Transverse colon (tissue), 4 donors: ENCODE measurements around the gene PROZ.

Experiments
- CTCF ChIP-seq, 5 experiments: fragments of 200-600 bp in 3 of 5; fragments of 450-650 bp in 2 of 5; sonication (generic) in 3 of 5; IDR thresholded peaks; 1 replicate in 2 of 5; 2 replicates in 3 of 5; pipeline ENCODE4 v1.5.1; 2016 to 2017; ENCODE audit warnings: antibody characterized with exemption in 5 of 5, inconsistent platforms in 3 of 5, mild to moderate bottlenecking in 2 of 5, moderate library complexity in 1 of 5
- EP300 ChIP-seq: sonication (generic); formaldehyde crosslinking; IDR thresholded peaks from one replicate; pipeline ENCODE4 v1.6.1; 2017; ENCODE audit warnings: antibody characterized with exemption, low read depth
- POLR2A ChIP-seq: fragments of 450-650 bp; IDR thresholded peaks from one replicate; pipeline ENCODE4 v1.6.1; 2016; ENCODE audit warnings: antibody characterized with exemption, mild to moderate bottlenecking, moderate library complexity
- POLR2AphosphoS5 ChIP-seq, 3 donors: sonication (generic); formaldehyde crosslinking; IDR thresholded peaks; one replicate each; pipeline ENCODE4 v1.6.1; 2016; ENCODE audit warnings: antibody characterized with exemption in 3 of 3

GRCh38 chr13:113117335-113117872 lies 41.0 kb upstream of the PROZ start:
- TF ChIP-seq CTCF (IDR thresholded peaks at IDR 0.05) (no peak), EP300 (no peak), POLR2A (no peak), POLR2AphosphoS5 (IDR thresholded peaks at IDR 0.05) (no peak)
